Measurements from ENCODE around the gene TMEM231.
"Not testable (repeated sequence)": the region's sequence is repeated elsewhere in the genome, so short reads cannot be mapped to it uniquely, and the experiment has no call there.

Gene TMEM231

GRCh38 chr16:75555707-75556430 is at the start of gene TMEM231:
TSS of gene TMEM231 (minus strand) at chr16:75556252. CDS start at chr16:75556209, 43 bp downstream.
- peak; percentile 90 to 95 (median 92) for DNase-seq (ENCODE audit: low read depth in 3 of 3, low spot score in 1 of 3)

DNA sequence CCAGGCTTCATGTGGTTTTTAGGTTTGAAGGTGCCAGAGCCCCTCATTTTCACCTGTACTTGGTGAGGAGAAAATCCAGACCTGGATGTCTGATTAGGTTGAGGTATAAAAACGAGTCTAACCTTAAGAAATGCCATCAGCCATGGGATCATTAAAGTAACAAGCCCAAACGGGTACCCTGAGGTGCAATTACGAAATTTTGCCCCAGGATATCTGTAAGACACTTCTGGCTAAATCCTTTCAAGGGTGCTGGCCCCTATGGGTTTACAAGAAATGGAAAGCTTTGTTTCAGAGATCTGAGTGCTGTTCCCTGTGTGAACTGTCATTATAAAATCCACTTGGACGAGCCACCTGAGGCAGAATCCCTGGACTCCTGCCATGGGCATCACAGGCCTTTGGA is 47.2 kb upstream of the TMEM231 start:
- no peak for DNase-seq (ENCODE audit: low read depth in 3 of 3, low spot score in 1 of 3)

- no peak for DNase-seq (ENCODE audit: low read depth in 3 of 3, low spot score in 1 of 3)
Observed at GRCh38 chr16:75599452-75600277, 43.6 kb upstream of the TMEM231 start.

DNA sequence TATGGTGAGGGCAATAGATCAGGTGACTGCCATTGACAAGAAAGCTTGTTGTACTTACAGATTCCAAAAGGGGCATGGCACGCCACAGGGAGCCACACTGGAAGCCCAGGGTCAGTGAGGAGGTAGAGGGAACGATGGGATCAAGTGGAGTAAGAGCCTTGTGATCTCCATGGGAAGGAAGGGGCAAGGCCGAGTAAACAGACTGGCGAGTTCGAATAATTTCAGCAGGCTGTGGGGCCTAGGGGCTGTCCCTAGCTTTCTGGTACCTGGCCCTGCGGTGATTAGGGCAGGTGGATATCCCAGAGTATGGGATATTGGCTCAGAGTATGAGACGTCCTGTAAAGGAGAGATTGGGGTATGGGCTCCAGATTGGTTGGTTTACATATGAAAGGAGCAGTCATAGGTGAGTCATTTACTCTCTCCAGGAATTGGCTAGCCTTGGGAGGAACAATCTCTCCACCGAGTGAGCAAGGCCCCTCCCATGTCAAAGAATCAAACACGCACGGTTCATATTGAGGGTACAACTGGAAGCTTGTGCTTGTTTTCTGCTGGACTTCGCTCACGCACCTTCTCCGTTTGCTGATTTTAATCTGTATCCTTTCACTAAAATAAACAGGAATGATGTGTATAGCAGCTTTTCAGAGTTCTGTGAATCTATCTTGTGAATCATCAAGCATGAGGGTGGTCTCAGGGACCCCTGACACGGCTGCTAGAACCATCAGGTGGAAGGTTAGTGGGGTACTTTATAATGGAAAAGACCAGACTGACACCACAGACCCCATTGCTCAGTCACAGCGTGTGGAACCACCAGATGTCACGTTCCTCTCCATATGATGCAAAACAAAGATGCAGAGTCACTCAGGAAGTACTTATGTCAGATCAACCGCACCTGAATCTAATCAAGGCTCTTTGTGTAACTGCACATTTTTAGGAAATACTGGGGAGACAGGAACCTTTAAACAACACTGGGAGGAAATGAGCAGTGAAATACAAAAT is 38.1 kb upstream of the TMEM231 start:
- DNase-seq (ENCODE audit: low read depth in 3 of 3, low spot score in 1 of 3), result no peak

GRCh38 chr16:75593308-75593707 is 37.3 kb upstream of the TMEM231 start:
- DNase-seq (ENCODE audit: low read depth in 3 of 3, low spot score in 1 of 3), result no peak

DNA sequence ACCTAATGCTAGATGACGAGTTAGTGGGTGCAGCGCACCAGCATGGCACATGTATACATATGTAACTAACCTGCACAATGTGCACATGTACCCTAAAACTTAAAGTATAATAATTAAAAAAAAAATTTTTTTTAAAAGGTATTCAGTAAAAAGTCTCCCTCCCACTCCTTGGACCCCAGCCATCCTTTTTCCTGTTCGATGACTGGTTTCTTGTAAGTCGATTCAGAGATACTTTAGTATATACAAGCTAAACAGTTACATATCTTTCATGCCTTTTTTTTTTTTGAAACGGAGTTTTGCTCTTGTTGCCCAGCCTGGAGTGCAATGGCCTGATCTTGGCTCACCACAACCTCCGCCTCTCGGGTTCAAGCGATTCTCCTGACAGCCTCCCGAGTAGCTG is 35.9 kb upstream of the TMEM231 start:
- not testable (repeated sequence) for DNase-seq (ENCODE audit: low read depth in 3 of 3, low spot score in 1 of 3)

DNA sequence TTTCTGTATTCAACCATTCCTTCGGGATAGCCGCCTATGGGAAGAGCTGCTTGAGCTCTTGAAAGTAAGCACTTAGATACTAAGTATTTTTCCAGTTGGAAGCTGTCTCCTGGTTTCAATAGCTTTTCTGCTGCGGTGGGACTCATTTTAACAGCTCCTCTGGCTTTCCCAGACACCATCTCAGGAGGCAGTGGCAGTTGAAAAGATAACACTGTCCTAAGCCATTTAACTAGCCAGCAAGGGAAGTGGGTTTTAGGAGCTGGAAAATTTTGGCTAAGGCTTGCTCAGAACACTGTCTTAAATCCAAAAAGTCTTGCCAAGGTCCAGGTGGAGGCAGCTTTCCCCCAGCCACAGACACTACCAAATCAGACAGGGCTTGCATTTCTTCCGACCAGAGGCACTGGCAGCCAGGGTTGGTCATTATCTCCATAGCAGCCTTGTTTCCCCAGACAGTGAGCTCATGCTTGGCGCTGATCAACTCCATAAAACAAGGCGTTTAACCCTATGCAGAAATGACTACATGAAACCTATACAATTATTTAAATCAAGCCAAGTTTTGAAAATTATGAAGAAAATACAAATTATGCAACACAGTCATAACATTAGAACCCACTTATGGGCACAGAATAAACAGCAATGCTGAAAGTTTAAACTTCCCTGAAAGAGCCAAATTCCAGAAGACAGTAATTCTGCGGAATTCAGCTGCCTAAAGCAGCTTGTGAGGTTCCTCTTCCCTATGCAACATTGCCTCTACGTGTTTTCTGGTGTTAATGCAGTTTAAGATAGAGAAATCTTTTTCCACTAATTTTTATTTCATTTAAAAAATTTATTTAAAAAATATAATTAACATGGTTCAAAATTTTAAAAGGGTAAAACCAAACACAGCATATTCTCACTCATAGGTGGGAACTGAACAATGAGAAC is 35.1 kb upstream of the TMEM231 start:
- DNase-seq (ENCODE audit: low read depth in 3 of 3, low spot score in 1 of 3), result no peak

- DNase-seq (ENCODE audit: low read depth in 3 of 3, low spot score in 1 of 3), result no peak
Observed at GRCh38 chr16:75589306-75589705, 33.3 kb upstream of the TMEM231 start.

GRCh38 chr16:75588716-75589115 is 32.7 kb upstream of the TMEM231 start:
- DNase-seq (ENCODE audit: low read depth in 3 of 3, low spot score in 1 of 3), result no peak

DNA sequence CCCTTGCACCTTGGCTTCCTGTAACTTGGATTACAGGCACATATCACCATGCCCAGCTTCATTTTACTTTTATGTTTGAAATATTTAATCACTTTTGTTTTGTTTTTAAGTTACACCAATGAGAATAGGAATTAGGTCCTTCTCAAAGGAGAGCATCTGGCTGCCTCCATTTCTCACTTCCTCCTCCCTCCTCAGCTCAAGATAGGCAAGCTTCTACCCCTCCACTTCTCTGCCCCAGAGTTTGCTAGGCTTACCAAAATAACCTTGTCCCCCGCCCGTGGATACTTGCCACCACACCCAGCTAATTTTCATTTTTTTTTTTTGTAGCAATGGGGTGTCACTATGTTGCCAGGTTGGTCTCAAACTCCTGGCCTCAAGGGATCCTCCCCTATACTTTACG is 28.1 kb upstream of the TMEM231 start:
- no peak for DNase-seq (ENCODE audit: low read depth in 3 of 3, low spot score in 1 of 3)

- DNase-seq (ENCODE audit: low read depth in 3 of 3, low spot score in 1 of 3), result no peak
Observed at GRCh38 chr16:75579281-75579834, 23.3 kb upstream of the TMEM231 start.

GRCh38 chr16:75578725-75579124 is 22.7 kb upstream of the TMEM231 start:
- no peak for DNase-seq (ENCODE audit: low read depth in 3 of 3, low spot score in 1 of 3)

DNA sequence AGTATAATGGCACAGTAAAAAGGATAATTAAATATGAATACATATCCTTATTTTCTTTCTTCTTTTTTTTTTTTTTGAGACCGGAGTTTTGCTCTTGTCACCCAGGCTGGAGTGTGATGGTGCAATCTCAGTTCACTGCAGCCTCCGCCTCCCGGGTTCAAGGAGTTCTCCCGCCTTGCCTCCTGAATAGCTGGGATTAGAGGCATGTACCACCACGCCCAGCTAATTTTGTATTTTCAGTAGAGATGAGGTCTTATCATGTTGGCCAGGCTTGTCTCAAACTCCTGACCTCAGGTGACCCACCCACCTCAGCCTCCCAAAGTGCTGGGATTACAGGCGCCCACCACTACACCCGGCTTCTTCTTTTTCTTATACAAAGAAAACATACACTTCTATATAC is 22.2 kb upstream of the TMEM231 start:
- DNase-seq (ENCODE audit: low read depth in 3 of 3, low spot score in 1 of 3), result no peak

- no peak for DNase-seq (ENCODE audit: low read depth in 3 of 3, low spot score in 1 of 3)
Observed at GRCh38 chr16:75576384-75576811, 20.3 kb upstream of the TMEM231 start.

GRCh38 chr16:75575958-75576357 is 19.9 kb upstream of the TMEM231 start:
- DNase-seq (ENCODE audit: low read depth in 3 of 3, low spot score in 1 of 3), result no peak

DNA sequence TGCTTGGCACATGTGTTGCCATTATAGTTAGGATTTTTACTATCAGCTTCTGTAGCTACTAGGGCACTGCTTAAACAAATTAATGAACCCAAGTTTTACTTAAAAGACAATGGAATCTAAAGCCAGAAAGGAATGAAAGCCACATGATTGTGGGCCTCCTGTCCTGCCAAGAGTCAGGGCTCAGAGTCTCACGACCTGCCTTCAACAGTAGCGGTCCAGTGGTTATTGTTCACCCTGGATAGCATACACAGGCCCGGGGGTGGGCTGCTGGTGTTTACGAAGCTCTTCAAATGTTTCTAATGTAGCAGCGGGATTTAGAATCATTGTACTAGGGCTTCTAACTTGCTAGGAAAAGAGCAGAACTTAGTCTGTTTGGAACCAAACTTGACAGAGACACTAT is 17.9 kb upstream of the TMEM231 start:
- no peak for DNase-seq (ENCODE audit: low read depth in 3 of 3, low spot score in 1 of 3)

GRCh38 chr16:75572864-75573542 is 17.0 kb upstream of the TMEM231 start:
- no peak for DNase-seq (ENCODE audit: low read depth in 3 of 3, low spot score in 1 of 3)

GRCh38 chr16:75570396-75571065 is 14.5 kb upstream of the TMEM231 start:
- no peak for DNase-seq (ENCODE audit: low read depth in 3 of 3, low spot score in 1 of 3)

- no peak for DNase-seq (ENCODE audit: low read depth in 3 of 3, low spot score in 1 of 3)
Observed at GRCh38 chr16:75567911-75568310, 11.9 kb upstream of the TMEM231 start.
